KOPT-K1 (cell line): Measurements from ENCODE around the gene PTPN14.
"Not testable (repeated sequence)": the region's sequence is repeated elsewhere in the genome, so short reads cannot be mapped to it uniquely, and the experiment has no call there.

Experiments used
- H3K27ac ChIP-seq: fragments of 200-600 bp; sonication (generic); 2 replicates; pipeline ENCODE4 v1.5.1; 2016; ENCODE audit warnings: antibody characterized with exemption, mild to moderate bottlenecking, low read depth, low read length; ENCODE audit not compliant: poor library complexity, severe bottlenecking
- H3K36me3 ChIP-seq: fragments of 200-600 bp; sonication (generic); 2 replicates; pipeline ENCODE4 v1.5.1; 2017; ENCODE audit warnings: antibody characterized with exemption, mild to moderate bottlenecking, low read length, moderate library complexity; ENCODE audit not compliant: insufficient read depth
- H3K9me3 ChIP-seq: fragments of 200-600 bp; sonication (generic); 2 replicates; pipeline ENCODE4 v1.5.1; 2017; ENCODE audit warnings: antibody characterized with exemption, low read length, mild to moderate bottlenecking; ENCODE audit not compliant: insufficient read depth, poor library complexity, severe bottlenecking

Gene PTPN14

GRCh38 chr1:214514032-214514818, 37.2 kb downstream of the PTPN14 start:
- no peak overlapping the region for H3K27ac ChIP-seq
- H3K36me3 ChIP-seq: no peaks in the 10 kb centered on the region
- H3K9me3 ChIP-seq: no peaks in the 10 kb centered on the region

GRCh38 chr1:214513394-214513793, 38.0 kb downstream of the PTPN14 start:
- Histone ChIP-seq H3K9me3 (no peaks in the 10 kb centered on the region), H3K36me3 (no peaks in the 10 kb centered on the region), H3K27ac (no peak overlapping the region)

GRCh38 chr1:214511639-214511998, 39.8 kb downstream of the PTPN14 start:
- no peak overlapping the region for H3K27ac ChIP-seq
- no peaks in the 10 kb centered on the region for H3K36me3 ChIP-seq
- no peaks in the 10 kb centered on the region for H3K9me3 ChIP-seq

- H3K36me3 ChIP-seq: no peaks in the 10 kb centered on the region
- H3K27ac ChIP-seq: no peak overlapping the region
- no peaks in the 10 kb centered on the region for H3K9me3 ChIP-seq
These were observed 40.3 kb downstream of the PTPN14 start for GRCh38 chr1:214510914-214511638.

GRCh38 chr1:214510477-214510876, 40.9 kb downstream of the PTPN14 start:
- Histone ChIP-seq H3K36me3 (no peaks in the 10 kb centered on the region), H3K27ac (no peak overlapping the region), H3K9me3 (no peaks in the 10 kb centered on the region)

- not testable (repeated sequence) for H3K27ac ChIP-seq
These were observed 41.8 kb downstream of the PTPN14 start for GRCh38 chr1:214509622-214510021.

GRCh38 chr1:214506972-214507431, 44.4 kb downstream of the PTPN14 start:
- no peaks in the 10 kb centered on the region for H3K9me3 ChIP-seq

More at GRCh38 chr1:214509622-214510021, 41.8 kb downstream of the PTPN14 start:
- not testable (repeated sequence) for H3K36me3 ChIP-seq, H3K9me3 ChIP-seq

GRCh38 chr1:214505134-214505533, 46.3 kb downstream of the PTPN14 start:
- H3K27ac ChIP-seq: no peak overlapping the region
- no peaks in the 10 kb centered on the region for H3K9me3 ChIP-seq
- H3K36me3 ChIP-seq: no peaks in the 10 kb centered on the region

More at GRCh38 chr1:214506972-214507431, 44.4 kb downstream of the PTPN14 start:
- Histone ChIP-seq H3K27ac (no peak overlapping the region), H3K36me3 (no peaks in the 10 kb centered on the region)

- H3K9me3 ChIP-seq: no peaks in the 10 kb centered on the region
- H3K27ac ChIP-seq: no peak overlapping the region
These were observed 47.1 kb downstream of the PTPN14 start for GRCh38 chr1:214504330-214504729.

GRCh38 chr1:214503553-214503952, 47.8 kb downstream of the PTPN14 start:
- Histone ChIP-seq H3K27ac (no peak overlapping the region), H3K36me3 (no peaks in the 10 kb centered on the region), H3K9me3 (no peaks in the 10 kb centered on the region)

More at GRCh38 chr1:214504330-214504729, 47.1 kb downstream of the PTPN14 start:
- H3K36me3 ChIP-seq: no peaks in the 10 kb centered on the region

GRCh38 chr1:214500340-214501055, 50.9 kb downstream of the PTPN14 start:
- no peaks in the 10 kb centered on the region for H3K36me3 ChIP-seq
- H3K27ac ChIP-seq: no peak overlapping the region
- H3K9me3 ChIP-seq: no peaks in the 10 kb centered on the region

GRCh38 chr1:214499732-214500131, 51.7 kb downstream of the PTPN14 start:
- Histone ChIP-seq H3K9me3 (no peaks in the 10 kb centered on the region), H3K36me3 (no peaks in the 10 kb centered on the region), H3K27ac (no peak overlapping the region)

- no peaks in the 10 kb centered on the region for H3K36me3 ChIP-seq
- H3K9me3 ChIP-seq: no peaks in the 10 kb centered on the region
- H3K27ac ChIP-seq: no peak overlapping the region
These were observed 53.4 kb downstream of the PTPN14 start for GRCh38 chr1:214498021-214498420.

GRCh38 chr1:214496126-214496525, 55.3 kb downstream of the PTPN14 start:
- no peak overlapping the region for H3K27ac ChIP-seq
- no peaks in the 10 kb centered on the region for H3K9me3 ChIP-seq
- H3K36me3 ChIP-seq: no peaks in the 10 kb centered on the region

GRCh38 chr1:214494706-214495105, 56.7 kb downstream of the PTPN14 start:
- H3K36me3 ChIP-seq: no peaks in the 10 kb centered on the region
- no peak overlapping the region for H3K27ac ChIP-seq
- H3K9me3 ChIP-seq: no peaks in the 10 kb centered on the region
